Measurements from ENCODE around the gene MT1F.

DNA sequence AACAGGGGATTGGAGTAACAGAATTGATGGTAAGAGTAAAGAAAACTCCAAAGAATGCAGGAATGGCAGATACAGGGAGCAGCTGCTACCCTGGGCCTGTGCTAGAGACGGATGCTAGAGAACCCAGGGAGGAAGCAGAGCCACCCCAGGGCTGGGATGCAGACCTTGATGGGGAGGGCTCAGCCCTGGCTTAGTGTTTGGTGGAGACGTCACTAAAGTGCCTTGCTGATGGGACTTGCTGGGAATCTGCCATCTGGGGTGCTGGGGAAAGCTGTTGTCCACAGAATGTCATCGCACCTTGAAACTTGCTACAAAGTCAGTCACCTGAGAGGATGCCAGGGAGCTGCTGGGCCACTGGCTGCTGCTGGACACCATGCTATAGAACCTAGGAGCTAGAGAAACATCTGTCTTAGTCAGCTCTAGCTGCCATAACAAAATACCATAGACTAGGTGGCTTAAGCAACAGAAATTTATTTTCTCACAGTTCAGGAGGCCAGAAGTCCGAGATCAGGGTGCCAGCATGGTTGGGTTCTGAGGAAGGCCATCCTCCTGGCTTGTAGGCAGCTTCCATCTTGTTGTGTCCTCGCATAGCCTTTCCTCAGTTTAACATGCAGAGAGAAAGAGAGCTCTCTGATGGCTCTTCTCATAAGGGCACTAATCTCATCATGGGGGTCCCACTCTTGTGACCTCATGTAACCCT is 39.8 kb downstream of the MT1F start:
- TF ChIP-seq CHD1 (IDR thresholded peaks at IDR 0.05; ENCODE audit: low read length) (no peak), IRF1 (CRISPR knock-in tag; IDR thresholded peaks at IDR 0.05; ENCODE audit: borderline replicate concordance) (no peak), ETV6 (IDR thresholded peaks at IDR 0.05; ENCODE audit: borderline replicate concordance in 1 of 2, low read depth in 2 of 2, low read length in 1 of 2) (no peak), ETV6 (CRISPR knock-in tag; IDR thresholded peaks at IDR 0.05; ENCODE audit: borderline replicate concordance) (no peak), GMEB1 (CRISPR knock-in tag; IDR thresholded peaks at IDR 0.05) (no peak), ZNF57 (CRISPR knock-in tag; IDR thresholded peaks at IDR 0.05) (no peak), PTRF (tag; IDR thresholded peaks at IDR 0.05) (no peak), RAD21 (CRISPR knock-in tag; conservative IDR thresholded peaks at IDR 0.05 in 1 of 2, IDR thresholded peaks at IDR 0.05 in 1 of 2) (no peak), NCOA1 (IDR thresholded peaks at IDR 0.05; ENCODE audit: low read depth) (no peak), POLR2AphosphoS5 (IDR thresholded peaks at IDR 0.05; ENCODE audit: control insufficient read depth, insufficient read depth, low read depth, low read length) (no peak)
- TF ChIP-seq, protein P1, sequence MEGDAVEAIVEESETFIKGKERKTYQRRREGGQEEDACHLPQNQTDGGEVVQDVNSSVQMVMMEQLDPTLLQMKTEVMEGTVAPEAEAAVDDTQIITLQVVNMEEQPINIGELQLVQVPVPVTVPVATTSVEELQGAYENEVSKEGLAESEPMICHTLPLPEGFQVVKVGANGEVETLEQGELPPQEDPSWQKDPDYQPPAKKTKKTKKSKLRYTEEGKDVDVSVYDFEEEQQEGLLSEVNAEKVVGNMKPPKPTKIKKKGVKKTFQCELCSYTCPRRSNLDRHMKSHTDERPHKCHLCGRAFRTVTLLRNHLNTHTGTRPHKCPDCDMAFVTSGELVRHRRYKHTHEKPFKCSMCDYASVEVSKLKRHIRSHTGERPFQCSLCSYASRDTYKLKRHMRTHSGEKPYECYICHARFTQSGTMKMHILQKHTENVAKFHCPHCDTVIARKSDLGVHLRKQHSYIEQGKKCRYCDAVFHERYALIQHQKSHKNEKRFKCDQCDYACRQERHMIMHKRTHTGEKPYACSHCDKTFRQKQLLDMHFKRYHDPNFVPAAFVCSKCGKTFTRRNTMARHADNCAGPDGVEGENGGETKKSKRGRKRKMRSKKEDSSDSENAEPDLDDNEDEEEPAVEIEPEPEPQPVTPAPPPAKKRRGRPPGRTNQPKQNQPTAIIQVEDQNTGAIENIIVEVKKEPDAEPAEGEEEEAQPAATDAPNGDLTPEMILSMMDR (IDR thresholded peaks at IDR 0.05 in 2 of 3, conservative IDR thresholded peaks at IDR 0.05 in 1 of 3; ENCODE audit: insufficient read depth in 2 of 3, low read depth in 1 of 3, low read length in 3 of 3) = no peak
- TF ChIP-seq, protein P2, sequence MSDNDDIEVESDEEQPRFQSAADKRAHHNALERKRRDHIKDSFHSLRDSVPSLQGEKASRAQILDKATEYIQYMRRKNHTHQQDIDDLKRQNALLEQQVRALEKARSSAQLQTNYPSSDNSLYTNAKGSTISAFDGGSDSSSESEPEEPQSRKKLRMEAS (CRISPR knock-in tag; IDR thresholded peaks at IDR 0.05) = no peak
